Stomach (tissue), 4 donors: ENCODE data around the gene UTP14A.

Source experiments
- CTCF ChIP-seq, 7 experiments: fragments of 450-650 bp in 4 of 7; fragments of 200-600 bp in 3 of 7; sonication (generic) in 3 of 7; IDR thresholded peaks; one replicate each; pipeline ENCODE4 v1.5.1; 2016 to 2019; ENCODE audit warnings: antibody characterized with exemption in 7 of 7, control low read depth in 2 of 7, mild to moderate bottlenecking in 1 of 7
- POLR2A ChIP-seq, 4 donors: fragments of 450-650 bp; IDR thresholded peaks; one replicate each; pipeline ENCODE4 v1.6.1; 2016; ENCODE audit warnings: antibody characterized with exemption in 4 of 4, control low read depth in 2 of 4, mild to moderate bottlenecking in 1 of 4, moderate library complexity in 1 of 4

GRCh38 chrX:129932821-129933321, 26.9 kb downstream of the UTP14A start:
- TF ChIP-seq CTCF (IDR thresholded peaks at IDR 0.05) (no peak), POLR2A (IDR thresholded peaks at IDR 0.05) (no peak)
